Activated naive CD8-positive, alpha-beta T cell treated with anti-CD3 and anti-CD28 coated beads, Interleukin-2, amount 10 ng/mL, durations not matched to agents 7 days and 5 days (primary cell): ENCODE measurements around the gene NDUFA6. TPM values are rescaled to one million over a fixed set of nuclear protein-coding genes. Genes with fewer than 3 reads are reported as not detected.
"Not testable (repeated sequence)": the region's sequence is repeated elsewhere in the genome, so short reads cannot be mapped to it uniquely, and the experiment has no call there.

Experiments
- ATAC-seq: fragments of 150-1000 bp; cut with Tn5 transposase; one replicate; pipeline ENCODE4 v1.10.0; 2021; ENCODE audit warnings: low read depth, moderate library complexity
- POLR2A ChIA-PET: fragments of 350-600 bp; sonication (Branson Sonifier 250); formaldehyde crosslinking; loops from one replicate; lab custom pipeline; 2021; ENCODE audit warnings: antibody characterized with exemption; lab: Charles Lee
- DNase-seq: peaks from one replicate; pipeline ENCODE4 v3.0.0; 2021
- H3K27ac Mint-ChIP-seq: one replicate; pipeline ENCODE4 v1.8.0; 2022; ENCODE audit warnings: mild to moderate bottlenecking, mixed read lengths
- H3K27me3 Mint-ChIP-seq: one replicate; pipeline ENCODE4 v1.8.0; 2022; ENCODE audit warnings: mild to moderate bottlenecking, moderate library complexity, mixed read lengths
- H3K36me3 Mint-ChIP-seq: one replicate; pipeline ENCODE4 v1.8.0; 2021; ENCODE audit warnings: mild to moderate bottlenecking, mixed read lengths
- H3K4me1 Mint-ChIP-seq: one replicate; pipeline ENCODE4 v1.8.0; 2021; ENCODE audit warnings: mixed read lengths
- H3K4me3 Mint-ChIP-seq: one replicate; pipeline ENCODE4 v1.8.0; 2022; ENCODE audit warnings: mild to moderate bottlenecking, moderate library complexity, mixed read lengths
- H3K9me3 Mint-ChIP-seq: one replicate; pipeline ENCODE4 v1.8.0; 2021; ENCODE audit warnings: mixed read lengths
- total RNA-seq, 2 experiments: library from RNA; stranded (reverse); gene quantifications; one replicate each; pipeline ENCODE4 v1.2.3, GENCODE V29; 2021

The NDUFA6 gene
- total RNA-seq, 2 experiments from 2014 or later, result 69.0 to 73.5 TPM

- H3K27ac Mint-ChIP-seq, result peak overlapping the region; percentile 65
- no peaks in the 10 kb centered on the region for H3K27me3 Mint-ChIP-seq
- ATAC-seq, result no peak
- DNase-seq, result no peak
- H3K4me1 Mint-ChIP-seq, result peaks cover 19% of the 10 kb centered on the region
- peak overlapping the region; percentile 64 for H3K4me3 Mint-ChIP-seq
- no peaks in the 10 kb centered on the region for H3K9me3 Mint-ChIP-seq
- H3K36me3 Mint-ChIP-seq, result peaks cover 8% of the 10 kb centered on the region
- POLR2A ChIA-PET, result interaction anchor here (1.2 to 1.3 kb wide), 2 partner anchors 17 to 127 kb away, joined by 4 to 5 read pairs; partner anchors contain the start of genes CENPM and NDUFA6
Observed at GRCh38 chr22:42073621-42074041, 16.9 kb downstream of the NDUFA6 start.

GRCh38 chr22:42072606-42073330, 17.8 kb downstream of the NDUFA6 start:
- Mint-ChIP-seq H3K36me3 (peaks cover 9% of the 10 kb centered on the region), H3K4me1 (peaks cover 20% of the 10 kb centered on the region), H3K4me3 (peak overlapping the region; percentile 64), H3K27ac (peak overlapping the region; percentile 19), H3K27me3 (no peaks in the 10 kb centered on the region), H3K9me3 (no peaks in the 10 kb centered on the region)
- POLR2A ChIA-PET, result interaction anchor here (1.2 kb wide), 1 partner anchor 18 kb away, joined by 5 read pairs; the partner anchor contains the start of gene NDUFA6
- ATAC-seq, result no peak
- no peak for DNase-seq

GRCh38 chr22:42071508-42071907, 19.1 kb downstream of the NDUFA6 start:
- peaks cover 20% of the 10 kb centered on the region for H3K4me1 Mint-ChIP-seq
- peaks cover 15% of the 10 kb centered on the region for H3K36me3 Mint-ChIP-seq
- not testable (repeated sequence) for H3K27me3 Mint-ChIP-seq, H3K9me3 Mint-ChIP-seq, DNase-seq, ATAC-seq
- peak overlapping the region; percentile 91 for H3K4me3 Mint-ChIP-seq
- peak overlapping the region; percentile 94 for H3K27ac Mint-ChIP-seq
- POLR2A ChIA-PET, result interaction anchor here (2.5 to 2.8 kb wide), 3 partner anchors 9 to 73 kb away, joined by 13 to 28 read pairs (median 18); partner anchors contain the start of genes NDUFA6, SMDT1 and WBP2NL

GRCh38 chr22:42070517-42071422, 19.8 kb downstream of the NDUFA6 start, which contains the start of gene NAGA:
TSS of gene NAGA (minus strand) at chr22:42070812. CDS start at chr22:42070297, 515 bp downstream.
- H3K27ac Mint-ChIP-seq, result peak within 1 kb of the TSS; percentile 94
- no peaks in the 10 kb centered on the region for H3K9me3 Mint-ChIP-seq
- H3K4me3 Mint-ChIP-seq, result peak within 1 kb of the TSS; percentile 91
- DNase-seq, result peak; percentile 88
- H3K27me3 Mint-ChIP-seq, result no peaks in the 10 kb centered on the region
- peaks cover 20% of the 10 kb centered on the region for H3K4me1 Mint-ChIP-seq
- POLR2A ChIA-PET, result interaction anchor here (1.2 to 2.8 kb wide), 4 partner anchors 9 to 124 kb away, joined by 3 to 28 read pairs (median 16); partner anchors contain the start of genes CENPM, NDUFA6, SMDT1 and WBP2NL
- ATAC-seq, result peak; percentile 98
- H3K36me3 Mint-ChIP-seq, result peaks cover 13% of the 10 kb centered on the region

- ATAC-seq (no peak), DNase-seq (no peak)
- Mint-ChIP-seq H3K4me3 (peak overlapping the region; percentile 91), H3K9me3 (no peaks in the 10 kb centered on the region), H3K4me1 (peaks cover 18% of the 10 kb centered on the region), H3K36me3 (peaks cover 14% of the 10 kb centered on the region), H3K27me3 (no peaks in the 10 kb centered on the region), H3K27ac (peak overlapping the region; percentile 94)
- POLR2A ChIA-PET, result interaction anchor here (0.9 to 2.8 kb wide), 5 partner anchors 10 to 123 kb away, joined by 3 to 28 read pairs (median 13); partner anchors contain the start of genes CENPM, NDUFA6, SMDT1 and WBP2NL
Observed at GRCh38 chr22:42069801-42070516, 20.6 kb downstream of the NDUFA6 start.

- Mint-ChIP-seq H3K36me3 (peaks cover 17% of the 10 kb centered on the region), H3K4me3 (no peak overlapping the region), H3K4me1 (peaks cover 16% of the 10 kb centered on the region), H3K9me3 (no peaks in the 10 kb centered on the region), H3K27me3 (no peaks in the 10 kb centered on the region), H3K27ac (no peak overlapping the region)
- ATAC-seq (no peak), DNase-seq (no peak)
- POLR2A ChIA-PET, result interaction anchor here (0.9 kb wide), 1 partner anchor 23 kb away, joined by 3 read pairs; the partner anchor contains the start of gene NDUFA6
Observed at GRCh38 chr22:42068291-42068690, 22.3 kb downstream of the NDUFA6 start.

GRCh38 chr22:42067671-42068251, 22.8 kb downstream of the NDUFA6 start:
- POLR2A ChIA-PET, result interaction anchor here (0.9 kb wide), 1 partner anchor 23 kb away, joined by 3 read pairs; the partner anchor contains the start of gene NDUFA6
- Mint-ChIP-seq H3K27me3 (no peaks in the 10 kb centered on the region), H3K9me3 (no peaks in the 10 kb centered on the region), H3K4me1 (peaks cover 13% of the 10 kb centered on the region), H3K4me3 (no peak overlapping the region), H3K36me3 (peaks cover 21% of the 10 kb centered on the region), H3K27ac (no peak overlapping the region)
- ATAC-seq (no peak), DNase-seq (no peak)

- Mint-ChIP-seq H3K4me1 (peaks cover 13% of the 10 kb centered on the region), H3K27me3 (no peaks in the 10 kb centered on the region), H3K27ac (no peak overlapping the region), H3K4me3 (no peak overlapping the region), H3K36me3 (peaks cover 24% of the 10 kb centered on the region), H3K9me3 (no peaks in the 10 kb centered on the region)
- ATAC-seq (no peak), DNase-seq (no peak)
- POLR2A ChIA-PET, result no interaction called here
Observed at GRCh38 chr22:42066937-42067336, 23.6 kb downstream of the NDUFA6 start.

- ATAC-seq, result no peak
- Mint-ChIP-seq H3K4me1 (peaks cover 7% of the 10 kb centered on the region), H3K36me3 (peaks cover 24% of the 10 kb centered on the region), H3K27ac (no peak overlapping the region), H3K27me3 (no peaks in the 10 kb centered on the region), H3K9me3 (no peaks in the 10 kb centered on the region), H3K4me3 (no peak overlapping the region)
- DNase-seq, result no peak
- POLR2A ChIA-PET, result no interaction called here
Observed at GRCh38 chr22:42066126-42066761, 24.3 kb downstream of the NDUFA6 start.

- H3K27ac Mint-ChIP-seq, result no peak overlapping the region
Observed at GRCh38 chr22:42065438-42066125, 25.0 kb downstream of the NDUFA6 start.

GRCh38 chr22:42064629-42065028, 25.9 kb downstream of the NDUFA6 start:
- ATAC-seq (no peak), DNase-seq (no peak)
- Mint-ChIP-seq H3K9me3 (no peaks in the 10 kb centered on the region), H3K4me1 (peaks cover 5% of the 10 kb centered on the region), H3K27ac (no peak overlapping the region), H3K27me3 (no peaks in the 10 kb centered on the region), H3K36me3 (peaks cover 34% of the 10 kb centered on the region), H3K4me3 (no peak overlapping the region)
- POLR2A ChIA-PET, result no interaction called here

More at GRCh38 chr22:42065438-42066125, 25.0 kb downstream of the NDUFA6 start:
- no peak overlapping the region for H3K4me3 Mint-ChIP-seq
- H3K27me3 Mint-ChIP-seq, result no peaks in the 10 kb centered on the region
- DNase-seq, result no peak
- H3K9me3 Mint-ChIP-seq, result no peaks in the 10 kb centered on the region
- ATAC-seq, result no peak
- POLR2A ChIA-PET, result no interaction called here
- peaks cover 5% of the 10 kb centered on the region for H3K4me1 Mint-ChIP-seq
- peaks cover 30% of the 10 kb centered on the region for H3K36me3 Mint-ChIP-seq
